ENCODE measurements around the gene ACTRT2. TPM values are rescaled to one million over a fixed set of nuclear protein-coding genes. Genes with fewer than 3 reads are reported as not detected.

Gene ACTRT2
- total and polyA plus RNA-seq, 2 of the 8 experiments (the other 6 are each of a cell fraction or from before 2014, with no cell fraction given), result not detected

DNA sequence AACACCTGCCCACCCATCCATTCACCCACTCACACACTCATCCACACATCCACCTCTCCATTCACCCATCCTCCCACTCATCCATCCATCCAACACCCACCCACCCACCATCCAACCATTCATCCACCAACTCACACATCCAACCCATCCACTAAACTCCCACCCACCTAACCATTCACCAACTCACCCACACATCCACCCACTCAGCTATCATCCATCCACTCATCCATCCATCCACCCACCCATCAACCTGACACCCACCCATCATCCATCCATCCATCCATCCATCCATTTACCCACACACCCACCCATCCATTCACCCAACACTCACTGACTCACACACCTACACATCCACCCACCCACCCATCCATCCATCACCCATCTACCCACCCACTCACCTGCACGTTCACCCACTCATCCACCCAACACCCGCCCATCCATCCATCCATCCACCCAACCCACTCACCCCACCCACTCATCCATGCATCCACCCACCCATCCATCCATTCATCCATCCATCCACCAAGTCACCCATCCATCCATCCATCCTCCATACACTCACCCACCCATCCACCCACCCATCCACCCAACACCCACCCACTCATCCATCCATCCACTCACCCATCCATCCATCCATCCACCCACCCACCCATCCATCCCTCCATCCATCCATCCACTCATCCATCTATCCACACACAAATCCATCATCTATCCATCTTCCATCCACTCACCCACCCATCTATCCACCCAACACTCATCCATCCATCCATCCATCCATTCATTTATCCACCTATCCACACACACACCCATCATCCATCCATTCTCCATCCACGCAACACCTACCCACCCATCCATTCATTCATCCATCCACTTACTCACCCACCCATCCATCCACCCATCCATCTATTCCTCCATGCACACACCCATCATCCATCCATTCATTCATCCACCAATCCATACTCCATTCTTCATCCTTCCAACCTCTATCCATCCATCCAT lies 30.3 kb downstream of the ACTRT2 start (continued):
- TF ChIP-seq, protein P1, sequence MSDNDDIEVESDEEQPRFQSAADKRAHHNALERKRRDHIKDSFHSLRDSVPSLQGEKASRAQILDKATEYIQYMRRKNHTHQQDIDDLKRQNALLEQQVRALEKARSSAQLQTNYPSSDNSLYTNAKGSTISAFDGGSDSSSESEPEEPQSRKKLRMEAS (IDR thresholded peaks at IDR 0.05), result no peak
- no peak for TF ChIP-seq MAFK (IDR thresholded peaks at IDR 0.05; ENCODE audit: low read depth, low read length)
- TF ChIP-seq JUND (IDR thresholded peaks at IDR 0.05; ENCODE audit: low read length), result no peak
- TF ChIP-seq CBX8 (IDR thresholded peaks at IDR 0.05; ENCODE audit: borderline replicate concordance, low read depth, low read length), result no peak
- TF ChIP-seq POLR2A (IDR thresholded peaks at IDR 0.05; ENCODE audit: control extremely low read depth in 1 of 2, low read depth in 2 of 2, low read length in 2 of 2), result no peak
- no peak for TF ChIP-seq RXRA (IDR thresholded peaks at IDR 0.05; ENCODE audit: insufficient read depth, low read depth, low read length)
- no peak for TF ChIP-seq NRF1 (IDR thresholded peaks at IDR 0.05; ENCODE audit: low read depth, low read length)
- TF ChIP-seq, protein P2, sequence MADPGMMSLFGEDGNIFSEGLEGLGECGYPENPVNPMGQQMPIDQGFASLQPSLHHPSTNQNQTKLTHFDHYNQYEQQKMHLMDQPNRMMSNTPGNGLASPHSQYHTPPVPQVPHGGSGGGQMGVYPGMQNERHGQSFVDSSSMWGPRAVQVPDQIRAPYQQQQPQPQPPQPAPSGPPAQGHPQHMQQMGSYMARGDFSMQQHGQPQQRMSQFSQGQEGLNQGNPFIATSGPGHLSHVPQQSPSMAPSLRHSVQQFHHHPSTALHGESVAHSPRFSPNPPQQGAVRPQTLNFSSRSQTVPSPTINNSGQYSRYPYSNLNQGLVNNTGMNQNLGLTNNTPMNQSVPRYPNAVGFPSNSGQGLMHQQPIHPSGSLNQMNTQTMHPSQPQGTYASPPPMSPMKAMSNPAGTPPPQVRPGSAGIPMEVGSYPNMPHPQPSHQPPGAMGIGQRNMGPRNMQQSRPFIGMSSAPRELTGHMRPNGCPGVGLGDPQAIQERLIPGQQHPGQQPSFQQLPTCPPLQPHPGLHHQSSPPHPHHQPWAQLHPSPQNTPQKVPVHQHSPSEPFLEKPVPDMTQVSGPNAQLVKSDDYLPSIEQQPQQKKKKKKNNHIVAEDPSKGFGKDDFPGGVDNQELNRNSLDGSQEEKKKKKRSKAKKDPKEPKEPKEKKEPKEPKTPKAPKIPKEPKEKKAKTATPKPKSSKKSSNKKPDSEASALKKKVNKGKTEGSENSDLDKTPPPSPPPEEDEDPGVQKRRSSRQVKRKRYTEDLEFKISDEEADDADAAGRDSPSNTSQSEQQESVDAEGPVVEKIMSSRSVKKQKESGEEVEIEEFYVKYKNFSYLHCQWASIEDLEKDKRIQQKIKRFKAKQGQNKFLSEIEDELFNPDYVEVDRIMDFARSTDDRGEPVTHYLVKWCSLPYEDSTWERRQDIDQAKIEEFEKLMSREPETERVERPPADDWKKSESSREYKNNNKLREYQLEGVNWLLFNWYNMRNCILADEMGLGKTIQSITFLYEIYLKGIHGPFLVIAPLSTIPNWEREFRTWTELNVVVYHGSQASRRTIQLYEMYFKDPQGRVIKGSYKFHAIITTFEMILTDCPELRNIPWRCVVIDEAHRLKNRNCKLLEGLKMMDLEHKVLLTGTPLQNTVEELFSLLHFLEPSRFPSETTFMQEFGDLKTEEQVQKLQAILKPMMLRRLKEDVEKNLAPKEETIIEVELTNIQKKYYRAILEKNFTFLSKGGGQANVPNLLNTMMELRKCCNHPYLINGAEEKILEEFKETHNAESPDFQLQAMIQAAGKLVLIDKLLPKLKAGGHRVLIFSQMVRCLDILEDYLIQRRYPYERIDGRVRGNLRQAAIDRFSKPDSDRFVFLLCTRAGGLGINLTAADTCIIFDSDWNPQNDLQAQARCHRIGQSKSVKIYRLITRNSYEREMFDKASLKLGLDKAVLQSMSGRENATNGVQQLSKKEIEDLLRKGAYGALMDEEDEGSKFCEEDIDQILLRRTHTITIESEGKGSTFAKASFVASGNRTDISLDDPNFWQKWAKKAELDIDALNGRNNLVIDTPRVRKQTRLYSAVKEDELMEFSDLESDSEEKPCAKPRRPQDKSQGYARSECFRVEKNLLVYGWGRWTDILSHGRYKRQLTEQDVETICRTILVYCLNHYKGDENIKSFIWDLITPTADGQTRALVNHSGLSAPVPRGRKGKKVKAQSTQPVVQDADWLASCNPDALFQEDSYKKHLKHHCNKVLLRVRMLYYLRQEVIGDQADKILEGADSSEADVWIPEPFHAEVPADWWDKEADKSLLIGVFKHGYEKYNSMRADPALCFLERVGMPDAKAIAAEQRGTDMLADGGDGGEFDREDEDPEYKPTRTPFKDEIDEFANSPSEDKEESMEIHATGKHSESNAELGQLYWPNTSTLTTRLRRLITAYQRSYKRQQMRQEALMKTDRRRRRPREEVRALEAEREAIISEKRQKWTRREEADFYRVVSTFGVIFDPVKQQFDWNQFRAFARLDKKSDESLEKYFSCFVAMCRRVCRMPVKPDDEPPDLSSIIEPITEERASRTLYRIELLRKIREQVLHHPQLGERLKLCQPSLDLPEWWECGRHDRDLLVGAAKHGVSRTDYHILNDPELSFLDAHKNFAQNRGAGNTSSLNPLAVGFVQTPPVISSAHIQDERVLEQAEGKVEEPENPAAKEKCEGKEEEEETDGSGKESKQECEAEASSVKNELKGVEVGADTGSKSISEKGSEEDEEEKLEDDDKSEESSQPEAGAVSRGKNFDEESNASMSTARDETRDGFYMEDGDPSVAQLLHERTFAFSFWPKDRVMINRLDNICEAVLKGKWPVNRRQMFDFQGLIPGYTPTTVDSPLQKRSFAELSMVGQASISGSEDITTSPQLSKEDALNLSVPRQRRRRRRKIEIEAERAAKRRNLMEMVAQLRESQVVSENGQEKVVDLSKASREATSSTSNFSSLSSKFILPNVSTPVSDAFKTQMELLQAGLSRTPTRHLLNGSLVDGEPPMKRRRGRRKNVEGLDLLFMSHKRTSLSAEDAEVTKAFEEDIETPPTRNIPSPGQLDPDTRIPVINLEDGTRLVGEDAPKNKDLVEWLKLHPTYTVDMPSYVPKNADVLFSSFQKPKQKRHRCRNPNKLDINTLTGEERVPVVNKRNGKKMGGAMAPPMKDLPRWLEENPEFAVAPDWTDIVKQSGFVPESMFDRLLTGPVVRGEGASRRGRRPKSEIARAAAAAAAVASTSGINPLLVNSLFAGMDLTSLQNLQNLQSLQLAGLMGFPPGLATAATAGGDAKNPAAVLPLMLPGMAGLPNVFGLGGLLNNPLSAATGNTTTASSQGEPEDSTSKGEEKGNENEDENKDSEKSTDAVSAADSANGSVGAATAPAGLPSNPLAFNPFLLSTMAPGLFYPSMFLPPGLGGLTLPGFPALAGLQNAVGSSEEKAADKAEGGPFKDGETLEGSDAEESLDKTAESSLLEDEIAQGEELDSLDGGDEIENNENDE (IDR thresholded peaks at IDR 0.05; ENCODE audit: insufficient replicate concordance, low read length), result no peak
- TF ChIP-seq HDAC6 (IDR thresholded peaks at IDR 0.05; ENCODE audit: low read depth, low read length), result no peak

Measured in H1 (cell line).